Epidermal melanocyte (primary cell): Measurements from ENCODE around the gene NUMA1.
A peak's percentile ranks its signal among the peaks of the same experiment; 100 is the strongest.

Experiments
- DNase-seq: peaks from one replicate; pipeline ENCODE4 v3.0.0; 2011; ENCODE audit warnings: low spot score; ENCODE audit not compliant: insufficient read length

Gene NUMA1

GRCh38 chr11:72080326-72081183, at the start of gene NUMA1, which contains the start of gene LRRC51:
Gene NUMA1 (minus strand): TSS chr11:72080542. CDS start chr11:72035943, 44,599 bp downstream.
Gene LRRC51 (plus strand): TSS chr11:72080850. CDS start chr11:72089084, 8,234 bp downstream.
- DNase-seq, result peak; percentile 91

- no peak for DNase-seq
Measured at GRCh38 chr11:72129381-72129780, 49.0 kb upstream of the NUMA1 start.

- DNase-seq, result no peak
Measured at GRCh38 chr11:72127923-72128322, 47.6 kb upstream of the NUMA1 start.

- no peak for DNase-seq
Measured at GRCh38 chr11:72125956-72126355, 45.6 kb upstream of the NUMA1 start.

GRCh38 chr11:72124046-72124445, 43.7 kb upstream of the NUMA1 start:
- no peak for DNase-seq

- no peak for DNase-seq
Measured at GRCh38 chr11:72123117-72123653, 42.8 kb upstream of the NUMA1 start.

GRCh38 chr11:72122607-72123006, 42.3 kb upstream of the NUMA1 start:
- no peak for DNase-seq

GRCh38 chr11:72120930-72121329, 40.6 kb upstream of the NUMA1 start:
- DNase-seq, result no peak

GRCh38 chr11:72119198-72119597, 38.9 kb upstream of the NUMA1 start:
- DNase-seq, result no peak

- DNase-seq, result no peak
Measured at GRCh38 chr11:72116019-72116755, 35.8 kb upstream of the NUMA1 start.

- no peak for DNase-seq
Measured at GRCh38 chr11:72114570-72114969, 34.2 kb upstream of the NUMA1 start.

- no peak for DNase-seq
Measured at GRCh38 chr11:72112978-72113808, 32.9 kb upstream of the NUMA1 start.

- DNase-seq, result peak; percentile 84
Measured at GRCh38 chr11:72112143-72112977, 32.0 kb upstream of the NUMA1 start, which contains the start of gene ANAPC15. Gene ANAPC15 (minus strand): TSS chr11:72112695. CDS start chr11:72111276, 1,419 bp downstream.

- DNase-seq, result no peak
Measured at GRCh38 chr11:72111300-72112142, 31.2 kb upstream of the NUMA1 start.

- no peak for DNase-seq
Measured at GRCh38 chr11:72105888-72106287, 25.5 kb upstream of the NUMA1 start, which contains the start of gene TOMT. Gene TOMT (plus strand): TSS chr11:72105924. CDS start chr11:72105952, 28 bp downstream.

GRCh38 chr11:72103754-72104167, 23.4 kb upstream of the NUMA1 start:
- DNase-seq, result no peak

- DNase-seq, result peak; percentile 87
Measured at GRCh38 chr11:72102946-72103753, 22.8 kb upstream of the NUMA1 start, which contains the start of gene LAMTOR1. Gene LAMTOR1 (minus strand): TSS chr11:72103297. CDS start chr11:72103224, 73 bp downstream.

- DNase-seq, result no peak
Measured at GRCh38 chr11:72102631-72102945, 22.2 kb upstream of the NUMA1 start.
